ENCODE results near the gene TSPAN9. TPM values are rescaled to one million over a fixed set of nuclear protein-coding genes. Genes with fewer than 3 reads are reported as not detected.
A peak's percentile ranks its signal among the peaks of the same experiment; 100 is the strongest.

The TSPAN9 gene
- polyA plus RNA-seq, 2 of the 4 experiments (the other 2 are of a cell fraction) = 12.4 to 16.1 TPM

- no peak overlapping the region for H3K27ac ChIP-seq
- no peak for ATAC-seq
- H3K4me1 ChIP-seq = peaks cover 18% of the 10 kb centered on the region
- 82% methylated on average over 10 of the region's 10 CpGs for WGBS (ENCODE audit: missing lambda C conversion rate)
- CTCF ChIA-PET = interaction anchor here (1.1 to 3.2 kb wide), 2 partner anchors 27 to 38 kb away, joined by 3 to 17 read pairs; no protein-coding TSS in a partner anchor
- no peak overlapping the region for H3K4me2 ChIP-seq
- FAIRE-seq = no peak
- POLR2A ChIA-PET = no interaction called here
- no peak for DNase-seq (ENCODE audit: low read depth in 1 of 2, low spot score in 1 of 2)
- H3K4me3 ChIP-seq = no peak overlapping the region
- no peaks in the 10 kb centered on the region for H3K9me3 ChIP-seq
- TF ChIP-seq ZFP36 (IDR thresholded peaks at IDR 0.05; ENCODE audit: borderline replicate concordance, partially characterized antibody) (no peak), BHLHE40 (IDR thresholded peaks at IDR 0.05; ENCODE audit: low read depth, low read length) (no peak), FOXS1 (CRISPR knock-in tag; IDR thresholded peaks at IDR 0.05) (no peak), FOSB (CRISPR knock-in tag; IDR thresholded peaks at IDR 0.05) (no peak), CHD4 (IDR thresholded peaks at IDR 0.05; ENCODE audit: borderline replicate concordance) (no peak), CBX8 (IDR thresholded peaks at IDR 0.05) (no peak), CHD2 (IDR thresholded peaks at IDR 0.05; ENCODE audit: low read length, partially characterized antibody) (no peak), KDM5A (IDR thresholded peaks at IDR 0.05) (no peak), E2F6 (IDR thresholded peaks at IDR 0.05; ENCODE audit: borderline replicate concordance, low read depth) (no peak), CEBPB (IDR thresholded peaks at IDR 0.05) (no peak), JUN (IDR thresholded peaks at IDR 0.05) (no peak), EP300 (IDR thresholded peaks at IDR 0.05) (no peak), HOXB5 (CRISPR knock-in tag; IDR thresholded peaks at IDR 0.05) (no peak)
- TF ChIP-seq, protein P1, sequence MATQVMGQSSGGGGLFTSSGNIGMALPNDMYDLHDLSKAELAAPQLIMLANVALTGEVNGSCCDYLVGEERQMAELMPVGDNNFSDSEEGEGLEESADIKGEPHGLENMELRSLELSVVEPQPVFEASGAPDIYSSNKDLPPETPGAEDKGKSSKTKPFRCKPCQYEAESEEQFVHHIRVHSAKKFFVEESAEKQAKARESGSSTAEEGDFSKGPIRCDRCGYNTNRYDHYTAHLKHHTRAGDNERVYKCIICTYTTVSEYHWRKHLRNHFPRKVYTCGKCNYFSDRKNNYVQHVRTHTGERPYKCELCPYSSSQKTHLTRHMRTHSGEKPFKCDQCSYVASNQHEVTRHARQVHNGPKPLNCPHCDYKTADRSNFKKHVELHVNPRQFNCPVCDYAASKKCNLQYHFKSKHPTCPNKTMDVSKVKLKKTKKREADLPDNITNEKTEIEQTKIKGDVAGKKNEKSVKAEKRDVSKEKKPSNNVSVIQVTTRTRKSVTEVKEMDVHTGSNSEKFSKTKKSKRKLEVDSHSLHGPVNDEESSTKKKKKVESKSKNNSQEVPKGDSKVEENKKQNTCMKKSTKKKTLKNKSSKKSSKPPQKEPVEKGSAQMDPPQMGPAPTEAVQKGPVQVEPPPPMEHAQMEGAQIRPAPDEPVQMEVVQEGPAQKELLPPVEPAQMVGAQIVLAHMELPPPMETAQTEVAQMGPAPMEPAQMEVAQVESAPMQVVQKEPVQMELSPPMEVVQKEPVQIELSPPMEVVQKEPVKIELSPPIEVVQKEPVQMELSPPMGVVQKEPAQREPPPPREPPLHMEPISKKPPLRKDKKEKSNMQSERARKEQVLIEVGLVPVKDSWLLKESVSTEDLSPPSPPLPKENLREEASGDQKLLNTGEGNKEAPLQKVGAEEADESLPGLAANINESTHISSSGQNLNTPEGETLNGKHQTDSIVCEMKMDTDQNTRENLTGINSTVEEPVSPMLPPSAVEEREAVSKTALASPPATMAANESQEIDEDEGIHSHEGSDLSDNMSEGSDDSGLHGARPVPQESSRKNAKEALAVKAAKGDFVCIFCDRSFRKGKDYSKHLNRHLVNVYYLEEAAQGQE (IDR thresholded peaks at IDR 0.05) = no peak
Measured at GRCh38 chr12:3175238-3175637, 98.1 kb downstream of the TSPAN9 start.

DNA sequence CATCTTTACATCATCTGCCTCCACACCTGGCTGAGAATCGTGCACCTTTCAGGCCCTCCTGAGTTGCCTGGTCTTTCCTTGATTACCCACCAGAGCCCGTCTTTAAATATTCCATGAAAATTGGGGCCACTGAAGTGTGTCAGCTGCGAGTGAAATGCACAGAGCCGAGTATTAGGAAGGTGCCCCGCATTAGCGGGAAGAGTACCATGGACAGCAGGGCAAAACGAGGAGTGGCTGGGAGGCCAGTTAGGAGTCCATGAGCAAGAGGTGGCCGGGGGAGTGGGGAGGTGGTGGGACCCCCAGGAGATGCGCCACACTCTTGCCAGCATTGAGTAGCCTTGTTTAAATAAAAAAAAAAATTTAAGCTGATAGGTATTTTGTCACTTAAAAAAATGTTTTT is 99.6 kb downstream of the TSPAN9 start:
- TF ChIP-seq, protein P2, sequence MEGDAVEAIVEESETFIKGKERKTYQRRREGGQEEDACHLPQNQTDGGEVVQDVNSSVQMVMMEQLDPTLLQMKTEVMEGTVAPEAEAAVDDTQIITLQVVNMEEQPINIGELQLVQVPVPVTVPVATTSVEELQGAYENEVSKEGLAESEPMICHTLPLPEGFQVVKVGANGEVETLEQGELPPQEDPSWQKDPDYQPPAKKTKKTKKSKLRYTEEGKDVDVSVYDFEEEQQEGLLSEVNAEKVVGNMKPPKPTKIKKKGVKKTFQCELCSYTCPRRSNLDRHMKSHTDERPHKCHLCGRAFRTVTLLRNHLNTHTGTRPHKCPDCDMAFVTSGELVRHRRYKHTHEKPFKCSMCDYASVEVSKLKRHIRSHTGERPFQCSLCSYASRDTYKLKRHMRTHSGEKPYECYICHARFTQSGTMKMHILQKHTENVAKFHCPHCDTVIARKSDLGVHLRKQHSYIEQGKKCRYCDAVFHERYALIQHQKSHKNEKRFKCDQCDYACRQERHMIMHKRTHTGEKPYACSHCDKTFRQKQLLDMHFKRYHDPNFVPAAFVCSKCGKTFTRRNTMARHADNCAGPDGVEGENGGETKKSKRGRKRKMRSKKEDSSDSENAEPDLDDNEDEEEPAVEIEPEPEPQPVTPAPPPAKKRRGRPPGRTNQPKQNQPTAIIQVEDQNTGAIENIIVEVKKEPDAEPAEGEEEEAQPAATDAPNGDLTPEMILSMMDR (IDR thresholded peaks at IDR 0.05) = no peak
- no peak for TF ChIP-seq HDAC2 (IDR thresholded peaks at IDR 0.05)
- TF ChIP-seq MYC (IDR thresholded peaks at IDR 0.05; ENCODE audit: borderline replicate concordance, low read length) = no peak
- no peak for TF ChIP-seq NR3C1 (IDR thresholded peaks at IDR 0.05)
- TF ChIP-seq, protein P1 (IDR thresholded peaks at IDR 0.05) = peak; percentile 28; the same call in 1 of the 2 replicates
- ChIA-PET CTCF (interaction anchor here (0.8 to 1.6 kb wide), 5 partner anchors 9 to 99 kb away, joined by 3 to 8 read pairs (median 3); no protein-coding TSS in a partner anchor), POLR2A (no interaction called here)
- H3K4me3 ChIP-seq = no peak overlapping the region
- ATAC-seq (no peak), FAIRE-seq (no peak), DNase-seq (ENCODE audit: low read depth in 1 of 2, low spot score in 1 of 2) (no peak)
- WGBS (ENCODE audit: missing lambda C conversion rate) = 77% methylated on average over 9 of the region's 9 CpGs
- no peaks in the 10 kb centered on the region for H3K9me3 ChIP-seq
- peaks cover 3% of the 10 kb centered on the region for H3K4me1 ChIP-seq
- no peak overlapping the region for H3K4me2 ChIP-seq
- H3K27ac ChIP-seq = no peak overlapping the region
